ENCODE data around the gene CLK4. TPM values are rescaled to one million over a fixed set of nuclear protein-coding genes. Genes with fewer than 3 reads are reported as not detected.

Gene CLK4
- total and polyA plus RNA-seq, 2 experiments from 2014 or later = 11.8 to 14.1 TPM

DNA sequence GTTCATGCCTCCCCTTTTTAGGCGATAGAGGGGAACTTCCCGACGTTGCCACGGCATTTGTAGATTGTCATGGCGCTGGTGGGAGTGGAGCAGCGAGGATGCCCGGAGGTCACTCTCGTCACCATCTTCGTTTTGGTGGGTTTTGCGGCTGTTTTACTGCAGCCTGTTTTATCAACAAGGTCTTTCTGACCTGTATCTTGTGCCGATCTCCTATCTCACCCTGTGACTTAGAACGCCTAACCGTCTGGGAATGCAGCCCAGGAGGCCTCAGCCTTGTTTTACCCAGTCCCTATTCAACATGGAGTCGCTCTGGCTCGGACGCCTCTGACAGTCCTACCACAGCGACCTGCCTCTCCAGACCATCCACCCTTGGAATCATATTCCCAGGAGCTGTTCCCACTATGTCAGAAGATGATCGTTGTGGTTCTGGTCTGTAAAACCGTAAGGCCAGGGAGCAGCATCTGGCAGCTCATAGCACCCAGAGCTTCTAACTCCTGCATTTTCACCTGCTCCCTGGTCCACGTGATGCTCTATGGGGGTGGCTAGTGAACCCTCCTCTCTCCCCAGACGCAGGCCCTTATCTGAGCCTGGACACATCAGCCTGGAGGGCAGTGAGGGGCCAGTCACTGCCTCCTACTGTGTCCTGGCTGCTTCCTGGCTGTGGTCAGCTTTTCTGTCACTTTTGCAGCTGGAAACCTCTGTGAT is 35.1 kb upstream of the CLK4 start:
- in situ Hi-C loops (cut with MboI) = no loop called here
- WGBS, 2 experiments (ENCODE audit: low coverage in 1 of 2, low lambda C conversion rate in 2 of 2, missing lambda C conversion rate in 2 of 2) = 66% methylated on average over 21 of the region's 21 CpGs
- Histone ChIP-seq H3K9me2 (ENCODE audit: insufficient read depth) (no peaks in the 10 kb centered on the region), H3K79me2 (ENCODE audit: insufficient read depth) (no peaks in the 10 kb centered on the region), H3K36me3 (ENCODE audit: low read depth) (no peaks in the 10 kb centered on the region), H3K4me1 (ENCODE audit: insufficient read depth) (no peaks in the 10 kb centered on the region), H2AFZ (no peak overlapping the region), H3K4me2 (ENCODE audit: unreplicated experiment) (no peak overlapping the region), H3K9ac (no peak overlapping the region), H4K20me1 (ENCODE audit: insufficient read depth) (no peaks in the 10 kb centered on the region), H3K4me3 (no peak overlapping the region), H3K27me3 (replicated peaks; ENCODE audit: insufficient read depth) (no peaks in the 10 kb centered on the region), H3K9me3 (ENCODE audit: low read depth) (no peaks in the 10 kb centered on the region), H3F3A (ENCODE audit: insufficient read depth) (no peaks in the 10 kb centered on the region), H3K27ac (no peak overlapping the region)
- no peak for DNase-seq
- TF ChIP-seq EZH2phosphoT487 (IDR thresholded peaks at IDR 0.05; ENCODE audit: insufficient read depth, low read depth) (no peak), EZH2 (IDR thresholded peaks at IDR 0.05; ENCODE audit: insufficient read depth, poor library complexity, severe bottlenecking) (no peak)

DNA sequence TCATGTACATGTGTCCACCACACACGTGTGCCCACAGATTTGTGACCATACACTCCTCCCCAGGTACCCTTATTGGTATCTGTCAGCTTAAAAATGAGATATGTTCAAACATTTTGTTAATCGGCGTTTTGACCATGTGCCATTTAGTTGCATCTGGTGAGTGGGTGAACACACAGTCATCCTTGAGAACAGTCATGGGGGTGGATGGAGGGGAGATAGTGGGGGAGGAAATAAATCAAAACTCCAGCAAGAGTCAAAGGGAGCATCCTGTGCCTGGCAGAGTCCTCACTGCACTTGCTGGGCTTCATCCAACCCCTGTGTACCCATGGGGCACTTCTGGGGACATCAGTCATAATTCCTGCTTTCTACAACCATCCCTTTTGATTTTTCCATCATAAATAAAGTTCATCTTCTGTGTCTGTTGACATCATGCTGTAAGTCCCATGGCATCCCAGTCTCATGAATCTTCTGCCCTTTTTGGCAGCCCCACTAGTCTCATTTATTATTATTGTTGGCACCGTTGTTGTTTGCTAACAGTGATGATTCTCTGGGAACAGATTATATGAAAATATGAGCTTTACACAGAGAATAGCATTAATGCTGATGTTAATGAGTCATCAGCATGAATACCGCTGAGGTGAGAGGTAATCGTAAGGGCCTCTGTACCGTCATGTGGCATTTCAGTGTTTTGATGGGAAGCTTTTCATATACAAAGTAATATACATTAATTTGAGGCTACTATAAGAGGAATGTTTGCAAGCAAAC is 24.4 kb upstream of the CLK4 start:
- Histone ChIP-seq H3F3A (ENCODE audit: insufficient read depth) (peaks cover 4% of the 10 kb centered on the region; the same call in 1 of the 2 replicates), H3K4me2 (ENCODE audit: unreplicated experiment) (no peak overlapping the region), H3K9me3 (ENCODE audit: low read depth) (no peaks in the 10 kb centered on the region), H3K27me3 (replicated peaks; ENCODE audit: insufficient read depth) (no peaks in the 10 kb centered on the region), H4K20me1 (ENCODE audit: insufficient read depth) (no peaks in the 10 kb centered on the region), H3K9ac (no peak overlapping the region), H3K36me3 (ENCODE audit: low read depth) (no peaks in the 10 kb centered on the region), H3K79me2 (ENCODE audit: insufficient read depth) (no peaks in the 10 kb centered on the region), H3K9me2 (ENCODE audit: insufficient read depth) (no peaks in the 10 kb centered on the region), H3K4me1 (ENCODE audit: insufficient read depth) (peaks cover 8% of the 10 kb centered on the region; the same call in 1 of the 2 replicates), H3K27ac (peak overlapping the region; percentile 29), H3K4me3 (no peak overlapping the region), H2AFZ (no peak overlapping the region)
- DNase-seq = peak; percentile 79
- in situ Hi-C loops (cut with MboI) = no loop called here
- TF ChIP-seq EZH2 (IDR thresholded peaks at IDR 0.05; ENCODE audit: insufficient read depth, poor library complexity, severe bottlenecking) (no peak), EZH2phosphoT487 (IDR thresholded peaks at IDR 0.05; ENCODE audit: insufficient read depth, low read depth) (no peak)
- WGBS, 2 experiments (ENCODE audit: low coverage in 1 of 2, low lambda C conversion rate in 2 of 2, missing lambda C conversion rate in 2 of 2) = 42 to 44% methylated on average over 7 of the region's 7 CpGs

DNA sequence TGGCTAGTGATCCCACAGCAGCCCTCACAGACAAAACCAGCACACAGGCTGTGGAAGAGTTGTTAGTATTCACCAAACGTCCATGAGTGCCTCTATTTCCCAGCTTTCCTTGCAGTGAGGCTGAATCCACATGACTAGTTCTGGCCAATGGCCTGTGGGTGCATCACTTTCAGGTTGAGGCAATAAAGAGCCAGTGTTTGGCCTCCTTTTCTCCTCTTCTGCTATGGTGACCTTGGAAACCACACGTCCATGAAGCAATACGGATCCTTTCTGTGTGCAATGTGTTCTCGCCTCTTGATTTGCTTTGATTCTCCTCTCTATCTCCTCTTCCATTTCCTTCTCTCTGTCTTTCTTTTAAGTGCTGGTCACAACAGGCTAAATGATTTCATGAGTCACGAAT is 23.4 kb upstream of the CLK4 start:
- no peak overlapping the region for H3K4me3 ChIP-seq
- H2AFZ ChIP-seq = no peak overlapping the region
- H3K9me3 ChIP-seq (ENCODE audit: low read depth) = no peaks in the 10 kb centered on the region
- H3K27me3 ChIP-seq (replicated peaks; ENCODE audit: insufficient read depth) = no peaks in the 10 kb centered on the region
- no peak overlapping the region for H3K4me2 ChIP-seq (ENCODE audit: unreplicated experiment)
- TF ChIP-seq EZH2 (IDR thresholded peaks at IDR 0.05; ENCODE audit: insufficient read depth, poor library complexity, severe bottlenecking) (no peak), EZH2phosphoT487 (IDR thresholded peaks at IDR 0.05; ENCODE audit: insufficient read depth, low read depth) (no peak)
- no peaks in the 10 kb centered on the region for H3K79me2 ChIP-seq (ENCODE audit: insufficient read depth)
- H3K27ac ChIP-seq = 0 out of 2 replicates have a peak overlapping the region, but pooled peaks have one; percentile 29
- H3K36me3 ChIP-seq (ENCODE audit: low read depth) = no peaks in the 10 kb centered on the region
- no peaks in the 10 kb centered on the region for H4K20me1 ChIP-seq (ENCODE audit: insufficient read depth)
- H3F3A ChIP-seq (ENCODE audit: insufficient read depth) = peaks cover 4% of the 10 kb centered on the region; the same call in 1 of the 2 replicates
- no peak for DNase-seq
- H3K9me2 ChIP-seq (ENCODE audit: insufficient read depth) = no peaks in the 10 kb centered on the region
- WGBS, 2 experiments (ENCODE audit: low coverage in 1 of 2, low lambda C conversion rate in 2 of 2, missing lambda C conversion rate in 2 of 2) = 23 to 25% methylated on average over 5 of the region's 5 CpGs
- in situ Hi-C loops (cut with MboI) = no loop called here
- peaks cover 8% of the 10 kb centered on the region; the same call in 1 of the 2 replicates for H3K4me1 ChIP-seq (ENCODE audit: insufficient read depth)
- no peak overlapping the region for H3K9ac ChIP-seq

DNA sequence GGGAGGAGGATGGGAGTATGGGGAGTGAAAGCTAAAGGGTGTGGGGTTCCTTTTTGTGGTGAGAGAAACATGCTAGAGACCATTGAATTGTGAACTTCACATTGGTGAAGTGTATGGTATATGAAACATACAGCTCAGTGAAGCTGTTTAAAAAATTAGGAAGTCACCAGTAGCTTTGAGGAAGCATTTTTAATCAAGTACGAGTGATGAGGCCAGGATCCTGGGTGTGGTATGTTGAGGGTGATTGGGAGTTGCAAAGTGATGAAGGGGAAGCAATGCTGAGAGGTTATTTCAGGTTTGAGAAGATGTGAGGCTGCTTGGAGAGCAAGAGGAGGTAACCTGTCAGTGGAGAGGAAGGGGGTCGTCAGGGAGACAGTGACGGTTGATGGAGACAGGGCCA is 22.7 kb upstream of the CLK4 start:
- Histone ChIP-seq H3K27me3 (replicated peaks; ENCODE audit: insufficient read depth) (no peaks in the 10 kb centered on the region), H3K4me3 (no peak overlapping the region), H3K4me1 (ENCODE audit: insufficient read depth) (peaks cover 8% of the 10 kb centered on the region; the same call in 1 of the 2 replicates), H3K27ac (no peak overlapping the region), H3K79me2 (ENCODE audit: insufficient read depth) (no peaks in the 10 kb centered on the region), H3K9ac (no peak overlapping the region), H3K36me3 (ENCODE audit: low read depth) (no peaks in the 10 kb centered on the region), H3K4me2 (ENCODE audit: unreplicated experiment) (no peak overlapping the region), H4K20me1 (ENCODE audit: insufficient read depth) (no peaks in the 10 kb centered on the region), H2AFZ (no peak overlapping the region), H3F3A (ENCODE audit: insufficient read depth) (peaks cover 4% of the 10 kb centered on the region; the same call in 1 of the 2 replicates), H3K9me3 (ENCODE audit: low read depth) (no peaks in the 10 kb centered on the region), H3K9me2 (ENCODE audit: insufficient read depth) (no peaks in the 10 kb centered on the region)
- TF ChIP-seq EZH2phosphoT487 (IDR thresholded peaks at IDR 0.05; ENCODE audit: insufficient read depth, low read depth) = no peak
- TF ChIP-seq EZH2 (IDR thresholded peaks at IDR 0.05; ENCODE audit: insufficient read depth, poor library complexity, severe bottlenecking) = no peak
- 42 to 44% methylated on average over 3 of the region's 3 CpGs for WGBS, 2 experiments (ENCODE audit: low coverage in 1 of 2, low lambda C conversion rate in 2 of 2, missing lambda C conversion rate in 2 of 2)
- in situ Hi-C loops (cut with MboI) = no loop called here
- DNase-seq = no peak

All from GM23248 (cell line).